HG03103 (cell line): ENCODE measurements around the gene POLR2E.

ENCODE experiments used
- ATAC-seq: cut with Tn5 transposase; IDR thresholded peaks from one replicate; pipeline ENCODE4 v1.9.1; 2021; ENCODE audit warnings: low read depth; ENCODE audit not compliant: unreplicated experiment

POLR2E gene

GRCh38 chr19:1051791-1052190 lies 43.4 kb downstream of the POLR2E start:
- ATAC-seq = no peak

GRCh38 chr19:1050989-1051788 lies 44.0 kb downstream of the POLR2E start:
- ATAC-seq = no peak

DNA sequence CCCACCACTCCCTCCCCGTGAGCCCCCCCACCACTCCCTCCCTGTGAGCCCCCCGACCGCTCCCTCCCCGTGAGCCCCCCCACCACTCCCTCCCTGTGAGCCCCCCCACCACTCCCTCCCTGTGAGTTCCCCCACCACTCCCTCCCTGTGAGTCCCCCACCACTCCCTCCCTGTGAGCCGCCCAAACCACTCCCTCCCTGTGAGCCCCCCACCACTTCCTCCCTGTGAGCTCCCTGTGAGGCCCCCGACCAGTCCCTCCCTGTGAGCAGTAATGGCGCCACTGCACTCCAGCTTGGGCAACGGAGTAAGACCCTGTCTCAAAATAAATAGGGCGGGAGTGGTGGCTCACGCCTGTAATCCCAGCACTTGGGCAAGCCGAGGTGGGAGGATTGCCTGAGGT lies 45.4 kb downstream of the POLR2E start:
- no peak for ATAC-seq

DNA sequence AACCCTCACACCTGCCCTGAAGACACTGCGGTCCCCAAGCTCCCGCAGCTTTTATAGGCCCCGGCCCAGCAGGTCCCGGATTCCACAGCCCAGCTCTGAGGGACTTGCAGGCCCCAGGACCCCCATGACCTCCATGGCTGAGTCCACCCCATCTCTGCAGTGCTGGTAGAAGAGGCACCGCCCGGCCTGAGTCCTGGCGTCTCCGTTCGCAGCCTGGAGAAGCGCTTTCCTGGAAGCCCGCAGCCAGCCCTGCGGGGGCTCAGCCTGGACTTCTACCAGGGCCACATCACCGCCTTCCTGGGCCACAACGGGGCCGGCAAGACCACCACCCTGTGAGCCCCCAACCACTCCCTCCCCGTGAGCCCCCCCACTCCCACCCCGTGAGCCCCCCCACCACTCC lies 46.1 kb downstream of the POLR2E start:
- ATAC-seq = no peak

DNA sequence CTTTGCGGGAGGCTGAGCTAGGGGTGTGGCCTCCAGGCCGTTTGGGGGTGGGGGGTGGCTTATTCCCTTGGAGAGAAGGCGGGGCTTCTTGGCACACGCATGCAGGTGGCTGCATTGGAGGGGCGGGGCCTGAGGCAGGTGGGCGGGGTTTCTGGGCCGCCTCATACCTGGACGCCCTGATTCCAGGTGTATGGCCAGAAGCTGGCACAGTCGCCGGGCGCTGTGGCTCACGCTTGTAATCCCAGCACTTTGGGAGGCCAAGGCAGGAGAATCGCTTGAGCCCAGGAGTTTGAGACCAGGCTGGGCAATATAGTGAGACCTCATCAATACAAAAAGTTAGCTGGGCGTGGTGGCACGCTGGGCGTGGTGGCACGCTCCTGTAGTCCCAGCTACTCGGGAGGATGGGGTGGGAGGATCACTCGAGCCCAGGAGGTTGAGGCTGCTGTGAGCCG lies 47.5 kb downstream of the POLR2E start:
- no peak for ATAC-seq

- no peak for ATAC-seq
These were observed 48.1 kb downstream of the POLR2E start for GRCh38 chr19:1046836-1047695.

DNA sequence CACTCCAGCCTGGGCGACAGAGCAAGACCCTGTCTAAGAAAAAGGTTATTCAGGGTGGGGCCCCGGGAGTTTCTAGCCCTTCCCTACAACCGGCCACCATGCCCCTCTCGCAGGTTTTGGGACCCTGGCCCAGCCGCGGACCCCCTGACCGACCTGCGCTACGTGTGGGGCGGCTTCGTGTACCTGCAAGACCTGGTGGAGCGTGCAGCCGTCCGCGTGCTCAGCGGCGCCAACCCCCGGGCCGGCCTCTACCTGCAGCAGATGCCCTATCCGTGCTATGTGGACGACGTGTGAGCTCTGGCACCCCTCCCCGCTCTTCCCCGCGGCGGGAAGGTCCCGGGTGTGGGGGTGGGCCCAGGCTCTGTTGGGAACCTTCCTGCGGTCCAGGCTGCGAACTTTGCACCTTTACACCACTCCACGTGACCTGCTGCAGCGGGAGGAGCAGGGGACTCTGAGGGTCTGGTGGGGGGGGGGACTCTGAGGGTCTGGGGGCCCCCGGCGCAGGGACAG lies 49.0 kb downstream of the POLR2E start:
- ATAC-seq = no peak

- ATAC-seq = no peak
These were observed 50.0 kb downstream of the POLR2E start for GRCh38 chr19:1045247-1045603.

- ATAC-seq = no peak
These were observed 52.3 kb downstream of the POLR2E start for GRCh38 chr19:1042689-1043511.

- no peak for ATAC-seq
These were observed 53.1 kb downstream of the POLR2E start for GRCh38 chr19:1041835-1042685.

- ATAC-seq = no peak
These were observed 53.8 kb downstream of the POLR2E start for GRCh38 chr19:1041272-1041834.

DNA sequence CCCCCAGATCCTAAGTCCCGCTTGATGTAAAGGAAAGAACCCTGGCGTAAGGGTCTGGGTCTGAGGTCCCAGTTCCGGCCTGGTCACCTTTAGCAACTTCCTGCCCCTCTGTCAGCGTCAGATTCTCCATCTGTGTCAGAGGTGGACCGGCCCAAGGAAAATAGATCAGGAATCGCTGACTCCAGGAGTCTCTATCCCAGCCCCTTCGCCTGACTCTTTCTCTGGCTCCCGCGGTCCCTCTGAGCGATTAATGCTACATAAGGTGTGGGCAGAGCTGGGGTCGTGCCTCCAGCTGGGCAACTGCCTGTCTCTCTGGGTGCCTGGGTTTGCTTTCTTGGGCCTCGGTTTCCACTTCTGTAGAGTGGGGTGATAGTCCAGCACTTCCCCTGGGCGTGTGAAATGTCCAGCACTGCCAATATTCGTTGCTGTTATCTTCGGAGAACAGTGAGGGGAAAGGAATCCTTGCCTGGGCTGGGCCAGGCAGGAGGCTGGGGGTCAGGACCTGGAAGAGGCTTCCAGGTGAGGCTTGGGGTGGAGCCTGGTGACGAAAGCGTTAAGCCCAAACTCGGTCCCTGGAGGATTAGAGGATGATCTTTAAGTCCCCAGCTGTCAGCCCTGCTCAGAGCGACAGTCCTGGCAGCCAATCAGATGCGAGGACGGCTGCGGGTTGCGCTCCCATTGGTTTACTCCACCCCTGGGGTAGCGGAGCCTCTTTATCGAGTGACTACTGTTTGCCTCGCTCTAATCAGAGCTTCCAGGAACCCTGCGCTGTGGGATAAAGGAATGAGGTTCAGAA lies 54.5 kb downstream of the POLR2E start:
- peak; percentile 33 for ATAC-seq

DNA sequence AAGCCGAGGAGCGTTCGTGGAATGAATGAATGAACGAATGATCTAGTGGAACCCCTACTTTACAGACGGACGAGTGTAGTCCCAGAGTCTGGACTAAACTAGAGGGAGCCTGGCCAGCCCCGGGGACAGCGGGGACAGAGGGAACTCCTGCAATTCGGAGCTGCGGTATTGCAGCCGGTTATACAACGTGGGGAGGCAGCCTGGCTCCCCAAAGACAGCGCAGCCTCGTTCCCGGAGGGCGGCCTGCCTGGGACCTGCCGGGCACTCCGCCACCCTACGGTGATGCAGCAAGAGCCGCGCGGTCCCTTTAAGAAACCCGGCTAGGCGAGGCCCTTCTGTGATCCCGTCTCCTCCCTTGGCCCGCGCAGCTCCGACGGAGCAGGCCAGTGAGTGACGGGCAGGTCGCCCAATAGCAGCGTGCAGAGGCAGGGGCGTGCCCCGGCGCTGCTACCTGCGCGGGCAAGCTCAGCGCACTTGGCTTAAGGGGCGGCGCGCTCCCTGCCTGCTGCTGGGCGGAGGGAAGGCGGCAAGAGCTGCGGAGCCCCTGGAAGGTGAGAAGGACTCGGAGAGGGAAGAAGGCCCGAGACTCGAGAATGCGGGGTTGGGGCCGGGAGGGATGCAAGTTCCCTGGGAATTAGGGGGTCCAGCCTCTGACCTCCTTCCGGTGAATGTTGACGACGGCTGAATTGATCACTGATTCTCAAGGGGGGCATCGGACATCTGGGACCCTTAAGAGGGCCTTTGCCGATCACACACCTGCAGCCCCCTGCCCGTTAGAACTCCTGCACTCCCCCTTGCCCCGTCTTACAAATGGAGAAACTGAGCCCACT lies 55.3 kb downstream of the POLR2E start, which contains the start of gene ABCA7:
Gene ABCA7 (plus strand): TSS at position 462 of the 830 bp plus-strand sequence. CDS start 1,255 bp downstream, outside the sequence.
- ATAC-seq = peak; percentile 63

DNA sequence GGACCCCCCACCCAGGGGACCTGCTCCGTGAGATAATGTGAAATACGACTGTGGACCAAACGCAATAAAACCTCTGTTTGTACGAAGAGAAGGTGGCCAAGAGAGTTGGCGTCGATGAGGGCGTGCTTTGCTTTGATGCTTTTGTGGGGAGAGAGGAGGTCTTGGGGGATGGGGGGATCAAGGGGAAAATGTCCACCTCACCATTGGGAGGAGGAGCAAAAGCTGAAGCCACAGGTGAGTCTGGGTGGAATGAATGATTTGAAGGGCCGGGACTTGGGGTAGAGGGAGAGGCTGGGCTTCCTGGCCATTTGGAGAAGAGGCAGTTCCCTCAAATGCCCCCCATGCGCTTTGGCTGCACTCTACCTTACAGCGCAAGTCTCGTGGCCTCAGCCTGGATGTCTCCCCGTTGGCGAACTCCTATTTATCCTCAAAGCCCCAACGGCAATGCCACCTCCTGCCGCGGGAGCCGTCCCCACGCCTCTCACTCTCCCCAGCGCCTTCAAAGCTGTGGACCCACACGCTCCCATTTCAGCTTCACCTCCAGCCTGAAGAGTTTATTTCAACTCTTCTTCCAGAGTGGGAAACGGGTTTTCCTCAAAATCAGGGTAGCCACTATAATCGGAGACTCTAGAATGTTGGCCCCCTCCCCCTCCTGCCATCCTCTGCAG lies 56.1 kb downstream of the POLR2E start:
- ATAC-seq = no peak

DNA sequence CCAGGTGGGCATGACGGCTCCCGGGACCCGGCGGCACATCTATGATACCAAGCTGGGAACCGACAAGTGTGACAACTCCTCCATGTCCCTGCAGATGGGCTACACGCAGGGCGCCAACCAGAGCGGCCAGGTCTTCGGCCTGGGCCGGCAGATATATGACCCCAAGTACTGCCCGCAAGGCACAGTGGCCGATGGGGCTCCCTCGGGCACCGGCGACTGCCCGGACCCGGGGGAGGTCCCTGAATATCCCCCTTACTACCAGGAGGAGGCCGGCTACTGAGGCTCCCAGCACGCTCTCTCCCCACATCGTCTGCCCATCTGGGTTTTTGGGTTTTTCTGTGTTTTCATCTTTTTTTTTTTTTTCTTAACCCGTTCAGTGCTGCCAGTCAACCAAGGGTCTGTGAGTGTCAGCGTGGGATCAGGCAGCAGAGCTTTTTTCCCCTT lies 57.5 kb downstream of the POLR2E start:
- ATAC-seq = no peak
